Ascending aorta (tissue), 2 donors: ENCODE measurements around the gene RNF31. TPM values are rescaled to one million over a fixed set of nuclear protein-coding genes. Genes with fewer than 3 reads are reported as not detected.

Experiments used
- DNase-seq, 2 donors: peaks; one replicate each; pipeline ENCODE4 v3.0.0-alpha.2; 2019; ENCODE audit warnings: low spot score in 2 of 2
- H3K27ac ChIP-seq, 2 donors: fragments of 200-600 bp; sonication (generic); one replicate each; pipeline ENCODE4 v1.5.1; 2016 to 2017; ENCODE audit warnings: mild to moderate bottlenecking in 1 of 2
- H3K27me3 ChIP-seq: fragments of 200-600 bp; sonication (generic); one replicate; pipeline ENCODE4 v1.5.1; 2017
- H3K36me3 ChIP-seq, 2 donors: fragments of 200-600 bp; sonication (generic); one replicate each; pipeline ENCODE4 v1.5.1; 2016
- H3K4me1 ChIP-seq, 2 donors: fragments of 200-600 bp; sonication (generic); one replicate each; pipeline ENCODE4 v1.5.1; 2016 to 2017; ENCODE audit warnings: mild to moderate bottlenecking in 1 of 2
- H3K4me3 ChIP-seq, 2 donors: fragments of 200-600 bp; sonication (generic); one replicate each; pipeline ENCODE4 v1.5.1; 2016 to 2017; ENCODE audit warnings: mild to moderate bottlenecking in 1 of 2
- H3K9me3 ChIP-seq, 2 donors: fragments of 200-600 bp; sonication (generic); one replicate each; pipeline ENCODE4 v1.5.1; 2016
- CTCF ChIP-seq, 3 experiments: fragments of 200-600 bp in 2 of 3; fragments of 450-650 bp in 1 of 3; sonication (generic) in 2 of 3; IDR thresholded peaks; one replicate each; pipeline ENCODE4 v1.5.1; 2016 to 2019; ENCODE audit warnings: antibody characterized with exemption in 3 of 3, mild to moderate bottlenecking in 1 of 3, moderate library complexity in 1 of 3
- intact Hi-C: fragments of 100-400 bp; cut with DNase I; formaldehyde crosslinking; loops from one replicate; pipeline ENCODE4 v1.15.1; 2023
- total RNA-seq: library from RNA; depleted of rRNA; stranded (reverse); fragments of >200 nt; gene quantifications from one replicate; pipeline ENCODE4 v1.1.0, GENCODE V29; 2016

The RNF31 gene
- total RNA-seq, 1 donor from 2014 or later, result 182 TPM

- Histone ChIP-seq H3K27ac (peak overlapping the region in 1 of 2 donors; percentile 17), H3K36me3 (peaks cover 26 to 40% of the 10 kb centered on the region in 2 donors), H3K4me3 (peak overlapping the region in 1 of 2 donors; percentile 83)
Measured at GRCh38 chr14:24189059-24189375, 41.7 kb downstream of the RNF31 start.

GRCh38 chr14:24189460-24189859 lies 42.2 kb downstream of the RNF31 start:
- DNase-seq, result no peak
- Histone ChIP-seq H3K4me1 (peaks cover 5 to 25% of the 10 kb centered on the region in 2 donors), H3K9me3 (no peaks in the 10 kb centered on the region), H3K4me3 (no peak overlapping the region), H3K27me3 (no peaks in the 10 kb centered on the region), H3K36me3 (peaks cover 23 to 36% of the 10 kb centered on the region in 2 donors), H3K27ac (peak overlapping the region in 1 of 2 donors; percentile 17)
- TF ChIP-seq CTCF (IDR thresholded peaks at IDR 0.05), result no peak
- intact Hi-C loops, result loop anchor here (2.0 kb wide), 3 partner anchors 29 to 75 kb away; partner anchors contain the start of genes DCAF11, IRF9, NRL and PSME2

More at GRCh38 chr14:24189059-24189375, 41.7 kb downstream of the RNF31 start:
- H3K27me3 ChIP-seq, result no peaks in the 10 kb centered on the region
- H3K4me1 ChIP-seq, result peaks cover 1 to 20% of the 10 kb centered on the region in 2 donors
- no peak for TF ChIP-seq CTCF (IDR thresholded peaks at IDR 0.05)
- no peak for DNase-seq
- H3K9me3 ChIP-seq, result no peaks in the 10 kb centered on the region
- intact Hi-C loops, result loop anchor here (2.0 kb wide), 3 partner anchors 28 to 74 kb away; partner anchors contain the start of genes DCAF11, IRF9, NRL and PSME2

GRCh38 chr14:24190416-24190815 lies 43.1 kb downstream of the RNF31 start:
- Histone ChIP-seq H3K36me3 (peaks cover 21 to 26% of the 10 kb centered on the region in 2 donors), H3K27ac (no peak overlapping the region), H3K27me3 (no peaks in the 10 kb centered on the region), H3K9me3 (no peaks in the 10 kb centered on the region), H3K4me3 (no peak overlapping the region), H3K4me1 (peaks cover 8 to 28% of the 10 kb centered on the region in 2 donors)
- no peak for TF ChIP-seq CTCF (IDR thresholded peaks at IDR 0.05)
- no peak for DNase-seq
- intact Hi-C loops, result no loop called here

- no peaks in the 10 kb centered on the region for H3K27me3 ChIP-seq
- H3K27ac ChIP-seq, result no peak overlapping the region
- no peak for TF ChIP-seq CTCF (IDR thresholded peaks at IDR 0.05)
- intact Hi-C loops, result no loop called here
- no peak overlapping the region for H3K4me3 ChIP-seq
- H3K9me3 ChIP-seq, result no peaks in the 10 kb centered on the region
- peaks cover 8 to 35% of the 10 kb centered on the region in 2 donors for H3K4me1 ChIP-seq
- DNase-seq, result no peak
- peaks cover 13 to 17% of the 10 kb centered on the region in 2 donors for H3K36me3 ChIP-seq
Measured at GRCh38 chr14:24192933-24193332, 45.6 kb downstream of the RNF31 start.

GRCh38 chr14:24194186-24194872 lies 47.0 kb downstream of the RNF31 start:
- Histone ChIP-seq H3K27me3 (no peaks in the 10 kb centered on the region), H3K4me1 (peaks cover 8 to 29% of the 10 kb centered on the region in 2 donors), H3K9me3 (no peaks in the 10 kb centered on the region), H3K4me3 (peak overlapping the region; percentile 81 to 98), H3K36me3 (peaks cover 13 to 17% of the 10 kb centered on the region in 2 donors), H3K27ac (peak overlapping the region; percentile 97 to 99)
- intact Hi-C loops, result loop anchor here (2.0 kb wide), 1 partner anchor 48 kb away; the partner anchor contains the start of gene TINF2
- no peak for TF ChIP-seq CTCF (IDR thresholded peaks at IDR 0.05)
- DNase-seq, result no peak
